Measurements from ENCODE around the gene SPR. TPM values are rescaled to one million over a fixed set of nuclear protein-coding genes. Genes with fewer than 3 reads are reported as not detected.

SPR gene
- 1 to 10 TPM; 1.2 to 2.2 (median 1.4) TPM for polyA plus RNA-seq

DNA sequence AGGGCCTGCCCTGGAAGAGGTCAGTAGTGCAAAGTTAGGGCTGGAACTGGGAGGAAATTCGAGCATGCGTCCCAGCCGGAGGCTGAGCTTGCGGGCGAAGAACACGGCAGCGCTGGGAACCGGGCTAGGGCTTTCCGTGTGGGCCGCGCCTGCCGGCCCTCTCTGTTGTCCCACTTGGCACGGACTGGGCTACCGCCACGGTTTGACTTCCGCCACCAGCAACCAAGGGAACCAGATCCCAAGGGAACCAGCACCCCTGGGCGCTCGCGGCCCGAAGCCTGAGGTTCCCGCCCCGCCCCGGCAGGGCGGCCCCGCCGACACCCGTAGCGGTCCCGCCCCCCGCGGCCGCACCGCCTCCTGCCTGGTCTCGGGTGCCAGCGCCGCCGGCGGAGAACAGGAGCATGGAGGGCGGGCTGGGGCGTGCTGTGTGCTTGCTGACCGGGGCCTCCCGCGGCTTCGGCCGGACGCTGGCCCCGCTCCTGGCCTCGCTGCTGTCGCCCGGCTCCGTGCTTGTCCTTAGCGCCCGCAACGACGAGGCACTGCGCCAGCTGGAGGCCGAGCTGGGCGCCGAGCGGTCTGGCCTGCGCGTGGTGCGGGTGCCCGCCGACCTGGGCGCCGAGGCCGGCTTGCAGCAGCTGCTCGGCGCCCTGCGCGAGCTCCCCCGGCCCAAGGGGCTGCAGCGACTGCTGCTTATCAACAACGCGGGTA lies at the start of gene SPR:
Gene SPR (plus strand): TSS at position 377 of the 708 bp plus-strand sequence. CDS start 25 bp downstream, at position 402.
- peak within 1 kb of the TSS in 1 of 6 donors; percentile 25 for H3K27ac Mint-ChIP-seq
- DNase-seq = peak; percentile 34 to 46 (median 41)
- peaks cover 12 to 30% (median 15%) of the 10 kb centered on the region in 3 donors for H3K27me3 Mint-ChIP-seq (ENCODE audit: low read depth in 3 of 3)
- no peaks in the 10 kb centered on the region for H3K9me3 Mint-ChIP-seq
- H3K4me3 Mint-ChIP-seq = peak within 1 kb of the TSS; percentile 76 to 88 (median 82)
- H3K36me3 Mint-ChIP-seq = no peaks in the 10 kb centered on the region
- peaks cover 7 to 9% of the 10 kb centered on the region in 2 donors for H3K4me1 Mint-ChIP-seq

GRCh38 chr2:72840066-72840465 lies 47.1 kb upstream of the SPR start:
- no peak overlapping the region for H3K27ac Mint-ChIP-seq
- H3K4me3 Mint-ChIP-seq = no peak overlapping the region

GRCh38 chr2:72841462-72842125 lies 45.6 kb upstream of the SPR start:
- Mint-ChIP-seq H3K27ac (no peak overlapping the region), H3K36me3 (no peaks in the 10 kb centered on the region), H3K4me3 (no peak overlapping the region), H3K4me1 (no peaks in the 10 kb centered on the region), H3K27me3 (ENCODE audit: low read depth in 3 of 3) (peaks cover 1 to 4% (median 3%) of the 10 kb centered on the region in 3 donors), H3K9me3 (no peaks in the 10 kb centered on the region)
- no peak for DNase-seq

More at GRCh38 chr2:72840066-72840465, 47.1 kb upstream of the SPR start:
- H3K27me3 Mint-ChIP-seq (ENCODE audit: low read depth in 3 of 3) = peaks cover 1 to 4% (median 3%) of the 10 kb centered on the region in 3 donors
- no peaks in the 10 kb centered on the region for H3K4me1 Mint-ChIP-seq
- H3K36me3 Mint-ChIP-seq = no peaks in the 10 kb centered on the region
- no peaks in the 10 kb centered on the region for H3K9me3 Mint-ChIP-seq
- no peak for DNase-seq

DNA sequence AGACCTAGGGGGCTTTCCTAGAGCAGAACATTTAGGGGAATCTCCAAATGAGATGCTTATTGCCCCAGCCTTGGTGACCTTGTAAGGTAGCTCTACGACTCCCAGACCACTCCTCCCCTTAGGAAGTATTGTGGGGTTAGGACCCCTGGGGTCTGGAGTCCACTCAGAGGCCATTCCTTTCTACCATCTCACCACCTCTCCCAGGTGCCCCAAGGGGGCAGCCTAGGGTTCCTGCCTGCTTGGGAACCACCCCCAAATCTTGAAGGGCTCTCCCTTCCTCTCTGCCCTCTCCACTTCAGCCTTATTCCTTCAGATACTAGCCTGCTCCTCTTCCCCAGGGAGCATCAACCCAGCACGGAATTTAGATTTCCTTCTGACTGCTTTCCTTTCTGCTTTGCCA lies 43.9 kb upstream of the SPR start:
- no peaks in the 10 kb centered on the region for H3K9me3 Mint-ChIP-seq
- no peak for DNase-seq
- H3K27ac Mint-ChIP-seq = no peak overlapping the region
- H3K4me1 Mint-ChIP-seq = no peaks in the 10 kb centered on the region
- no peak overlapping the region for H3K4me3 Mint-ChIP-seq
- H3K27me3 Mint-ChIP-seq (ENCODE audit: low read depth in 3 of 3) = peaks cover 0 to 4% (median 0%) of the 10 kb centered on the region in 3 donors
- no peaks in the 10 kb centered on the region for H3K36me3 Mint-ChIP-seq

- H3K36me3 Mint-ChIP-seq = no peaks in the 10 kb centered on the region
- H3K27me3 Mint-ChIP-seq (ENCODE audit: low read depth in 3 of 3) = peaks cover 0 to under 1% (median under 1%) of the 10 kb centered on the region in 3 donors
- no peak overlapping the region for H3K27ac Mint-ChIP-seq
- no peaks in the 10 kb centered on the region for H3K4me1 Mint-ChIP-seq
- H3K9me3 Mint-ChIP-seq = no peaks in the 10 kb centered on the region
- no peak for DNase-seq
- H3K4me3 Mint-ChIP-seq = no peak overlapping the region
These were observed 40.8 kb upstream of the SPR start for GRCh38 chr2:72846171-72847095.

- no peak for DNase-seq
- no peak overlapping the region for H3K27ac Mint-ChIP-seq
- H3K4me3 Mint-ChIP-seq = no peak overlapping the region
- no peaks in the 10 kb centered on the region for H3K36me3 Mint-ChIP-seq
- H3K4me1 Mint-ChIP-seq = no peaks in the 10 kb centered on the region
- peaks cover 0 to 3% (median 3%) of the 10 kb centered on the region in 3 donors for H3K27me3 Mint-ChIP-seq (ENCODE audit: low read depth in 3 of 3)
- H3K9me3 Mint-ChIP-seq = no peaks in the 10 kb centered on the region
These were observed 39.5 kb upstream of the SPR start for GRCh38 chr2:72847534-72848315.

DNA sequence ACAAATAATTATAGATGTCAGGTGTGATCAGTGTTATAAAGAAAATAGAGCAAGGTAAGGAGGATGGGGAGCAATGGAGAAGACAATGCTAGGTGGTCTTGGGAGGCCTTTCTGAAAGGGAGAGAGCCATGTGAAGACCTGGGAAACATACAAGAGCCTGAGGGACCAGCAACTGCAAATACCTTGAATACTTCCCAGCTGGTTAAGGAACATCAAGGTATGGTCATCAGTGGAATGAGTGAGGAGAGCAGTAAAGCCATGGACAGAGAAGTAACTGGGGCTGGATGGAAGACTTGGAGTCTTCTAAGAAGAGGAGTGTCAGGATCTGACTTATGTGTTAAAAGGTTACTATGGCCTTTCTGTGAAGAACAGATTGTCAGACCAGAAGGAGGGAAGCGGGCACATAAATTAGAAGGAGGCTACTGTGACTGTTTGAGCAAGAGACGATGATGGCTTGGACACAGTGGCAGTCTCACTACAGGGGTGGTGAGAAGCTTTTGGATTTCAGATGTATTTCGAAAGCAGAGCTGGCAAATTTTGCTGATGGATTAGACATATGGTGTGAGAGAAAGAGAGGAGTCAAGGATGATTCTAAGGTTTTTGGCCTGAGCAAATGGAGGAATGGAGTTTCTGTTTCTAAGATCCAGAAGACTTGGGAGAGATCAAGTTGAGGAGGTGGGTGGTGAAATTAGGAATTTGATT lies 38.6 kb upstream of the SPR start:
- H3K36me3 Mint-ChIP-seq = no peaks in the 10 kb centered on the region
- no peaks in the 10 kb centered on the region for H3K4me1 Mint-ChIP-seq
- H3K27ac Mint-ChIP-seq = no peak overlapping the region
- H3K9me3 Mint-ChIP-seq = no peaks in the 10 kb centered on the region
- H3K27me3 Mint-ChIP-seq (ENCODE audit: low read depth in 3 of 3) = peaks cover 0 to 6% (median 3%) of the 10 kb centered on the region in 3 donors
- no peak for DNase-seq
- H3K4me3 Mint-ChIP-seq = no peak overlapping the region

DNA sequence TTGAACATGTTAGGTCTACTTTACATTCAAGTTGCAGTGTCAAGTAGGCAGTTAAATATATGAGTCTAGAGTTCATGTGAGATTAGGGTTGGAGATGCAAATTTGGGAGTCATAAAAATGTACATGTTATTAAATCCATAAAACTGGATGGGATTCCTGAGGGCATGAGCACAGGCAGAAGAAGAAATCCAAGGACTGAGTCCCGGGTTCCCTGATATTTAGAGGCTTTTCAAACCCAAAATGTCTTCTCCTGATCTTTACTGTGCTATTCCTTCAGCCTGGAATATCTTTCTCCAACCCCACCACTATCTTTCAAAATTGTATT lies 38.1 kb upstream of the SPR start:
- Mint-ChIP-seq H3K27ac (no peak overlapping the region), H3K36me3 (no peaks in the 10 kb centered on the region), H3K4me1 (no peaks in the 10 kb centered on the region), H3K4me3 (no peak overlapping the region), H3K27me3 (ENCODE audit: low read depth in 3 of 3) (peaks cover 1 to 6% (median 3%) of the 10 kb centered on the region in 3 donors), H3K9me3 (no peaks in the 10 kb centered on the region)
- DNase-seq = no peak

GRCh38 chr2:72851333-72851732 lies 35.9 kb upstream of the SPR start:
- no peak overlapping the region for H3K4me3 Mint-ChIP-seq
- H3K9me3 Mint-ChIP-seq = no peaks in the 10 kb centered on the region
- no peak overlapping the region for H3K27ac Mint-ChIP-seq
- no peaks in the 10 kb centered on the region for H3K4me1 Mint-ChIP-seq
- no peak for DNase-seq
- H3K27me3 Mint-ChIP-seq (ENCODE audit: low read depth in 3 of 3) = peaks cover 2 to 11% (median 5%) of the 10 kb centered on the region in 3 donors
- no peaks in the 10 kb centered on the region for H3K36me3 Mint-ChIP-seq

GRCh38 chr2:72859831-72860262 lies 27.4 kb upstream of the SPR start:
- H3K4me1 Mint-ChIP-seq = peaks cover 7 to 9% of the 10 kb centered on the region in 2 donors
- no peaks in the 10 kb centered on the region for H3K9me3 Mint-ChIP-seq
- H3K36me3 Mint-ChIP-seq = no peaks in the 10 kb centered on the region
- H3K27me3 Mint-ChIP-seq (ENCODE audit: low read depth in 3 of 3) = peaks cover 8 to 23% (median 18%) of the 10 kb centered on the region in 3 donors
- H3K27ac Mint-ChIP-seq = no peak overlapping the region
- DNase-seq = peak; percentile 12 to 40 (median 26)
- H3K4me3 Mint-ChIP-seq = no peak overlapping the region

DNA sequence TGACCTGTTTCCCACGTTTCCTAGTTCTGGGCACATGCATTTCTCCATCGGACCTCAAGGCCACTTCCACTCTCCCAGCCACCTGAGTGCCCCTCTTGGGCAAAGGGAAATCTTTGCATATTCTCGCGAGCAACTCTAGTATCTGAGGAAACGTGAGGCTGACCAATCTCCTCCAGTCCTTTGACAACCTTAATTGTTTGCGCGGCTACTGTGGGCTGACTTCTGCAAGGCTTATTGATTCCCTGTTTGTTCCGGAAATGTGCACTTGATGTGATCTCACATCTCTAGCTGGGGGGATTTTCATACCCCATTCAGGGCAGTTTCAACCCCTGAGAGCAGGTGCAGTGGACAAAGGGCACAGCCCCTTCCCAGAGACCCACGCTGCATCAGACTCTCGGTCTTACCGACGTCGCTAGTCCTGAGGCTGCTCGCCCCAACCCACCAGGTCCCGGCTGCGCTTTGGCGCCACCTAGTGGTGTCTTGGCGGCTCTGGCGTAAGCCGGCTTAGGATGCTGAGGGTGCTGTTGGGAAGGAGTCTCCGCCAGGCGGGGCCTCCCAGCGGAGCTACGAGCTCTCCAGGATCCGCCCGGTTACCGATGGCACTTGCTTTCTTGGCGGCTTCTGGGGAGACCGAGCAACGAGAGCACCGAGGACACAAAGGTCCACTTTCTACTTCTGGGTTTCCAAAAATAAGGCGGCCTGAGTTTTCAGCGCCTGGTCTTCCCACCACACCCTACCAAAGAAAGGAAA lies 24.8 kb upstream of the SPR start:
- Mint-ChIP-seq H3K36me3 (no peaks in the 10 kb centered on the region), H3K4me1 (peaks cover 7 to 9% of the 10 kb centered on the region in 2 donors), H3K27me3 (ENCODE audit: low read depth in 3 of 3) (peaks cover 8 to 22% (median 21%) of the 10 kb centered on the region in 3 donors), H3K9me3 (no peaks in the 10 kb centered on the region), H3K27ac (no peak overlapping the region), H3K4me3 (peak overlapping the region in 4 of 5 donors; percentile 46 to 75 (median 56))
- DNase-seq = peak; percentile 76 to 82 (median 77)

DNA sequence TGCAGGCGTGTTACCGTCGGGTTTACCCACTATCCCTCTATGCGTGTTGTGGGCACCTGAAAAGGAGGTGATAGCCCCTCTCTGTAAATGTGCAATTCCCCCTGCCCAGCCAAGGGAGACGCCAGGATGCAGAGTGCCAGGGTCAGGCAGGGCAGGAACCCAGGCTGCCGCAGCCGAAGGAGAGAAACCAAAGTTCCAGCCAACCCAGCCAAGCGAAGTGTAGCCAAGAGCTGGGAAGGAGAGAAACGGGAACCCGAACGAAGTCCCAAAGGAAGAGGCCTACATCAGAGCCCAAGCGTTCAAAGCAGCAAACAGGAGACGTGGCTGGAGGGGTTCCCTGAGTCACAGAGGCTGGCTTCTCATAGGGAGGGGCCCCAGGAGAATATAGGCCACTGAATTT lies 24.2 kb upstream of the SPR start:
- H3K4me1 Mint-ChIP-seq = peaks cover 7 to 9% of the 10 kb centered on the region in 2 donors
- H3K27me3 Mint-ChIP-seq (ENCODE audit: low read depth in 3 of 3) = peaks cover 8 to 22% (median 20%) of the 10 kb centered on the region in 3 donors
- no peak overlapping the region for H3K27ac Mint-ChIP-seq
- no peaks in the 10 kb centered on the region for H3K36me3 Mint-ChIP-seq
- no peaks in the 10 kb centered on the region for H3K9me3 Mint-ChIP-seq
- no peak for DNase-seq
- no peak overlapping the region for H3K4me3 Mint-ChIP-seq

Data from immature natural killer cell (primary cell).